ENCODE data around the gene SLC22A2.

The SLC22A2 gene

DNA sequence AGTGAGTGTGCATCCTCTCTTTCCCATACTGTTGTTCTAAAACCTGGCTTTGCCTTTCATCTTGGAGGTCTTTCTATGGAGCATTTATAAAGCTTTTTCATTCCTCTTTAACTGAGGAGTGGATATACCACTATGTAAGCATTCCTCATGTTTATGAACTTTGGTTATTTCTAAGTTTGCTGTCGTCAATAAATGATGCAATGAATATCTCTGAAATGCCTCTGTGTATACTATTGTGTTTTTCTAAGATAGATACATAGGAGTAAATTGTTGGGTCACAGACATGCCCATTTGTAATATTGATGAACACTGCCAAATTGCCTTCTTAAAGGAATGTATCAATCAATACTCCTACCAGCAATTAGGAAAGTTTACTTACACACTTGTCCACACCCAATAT, 53.9 kb downstream of the SLC22A2 start:
- no peak for DNase-seq

DNA sequence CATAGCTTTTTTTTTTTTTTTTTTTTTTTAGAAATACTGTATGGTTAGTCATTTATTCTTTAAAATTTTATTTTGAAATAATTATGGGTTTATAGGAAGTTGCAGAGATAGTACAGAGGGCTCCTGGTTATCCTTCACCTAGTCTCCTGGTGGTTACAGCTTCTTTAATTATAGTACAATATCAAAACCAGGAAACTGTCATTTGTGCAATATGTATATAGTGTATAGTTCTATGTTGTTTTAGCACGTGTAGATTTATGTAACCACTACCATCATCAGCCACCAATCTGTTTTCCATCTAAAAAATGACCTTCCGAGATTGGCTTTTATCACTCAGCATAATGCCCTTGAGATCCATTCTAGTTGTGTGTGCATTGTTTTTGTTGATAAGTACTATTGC, 54.7 kb downstream of the SLC22A2 start:
- no peak for DNase-seq

DNA sequence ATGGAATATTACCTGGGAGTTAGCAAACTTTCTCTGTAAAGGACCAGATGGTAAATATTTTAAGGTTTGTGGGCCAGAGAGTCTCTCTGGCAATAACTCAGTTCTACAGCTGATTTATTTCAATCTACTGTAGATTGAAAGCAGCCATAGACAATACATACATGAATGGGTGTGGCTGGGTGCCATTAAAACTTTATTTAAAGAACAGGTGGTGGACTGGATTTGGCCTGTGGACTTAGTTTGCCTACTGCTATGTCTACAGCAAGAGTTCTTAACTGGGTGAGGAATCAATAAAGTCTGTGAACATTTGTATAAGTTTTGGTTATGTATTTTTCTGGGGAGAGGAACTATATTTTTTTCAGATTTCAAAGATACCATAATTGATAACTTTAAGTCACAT, 55.1 kb downstream of the SLC22A2 start:
- DNase-seq, result no peak

DNA sequence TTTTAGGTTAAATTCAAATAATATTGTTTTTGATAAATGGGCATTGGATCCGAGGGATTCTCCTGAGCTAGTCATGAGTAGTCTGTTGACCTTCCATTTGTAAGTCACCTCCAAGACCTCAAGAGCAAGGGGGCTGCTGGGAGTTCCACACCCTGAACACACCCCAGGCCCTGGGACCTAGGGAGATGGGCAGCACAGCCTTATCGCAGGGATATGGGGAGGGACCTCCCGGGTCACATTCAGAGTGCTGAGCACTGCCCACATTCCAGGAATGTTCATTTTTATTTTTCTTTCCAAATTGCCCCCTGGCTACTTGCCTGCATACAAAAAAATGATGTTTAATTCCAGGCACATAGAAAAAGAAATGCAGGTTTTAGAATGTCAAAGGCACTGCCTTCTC, 55.5 kb downstream of the SLC22A2 start:
- no peak for DNase-seq

DNA sequence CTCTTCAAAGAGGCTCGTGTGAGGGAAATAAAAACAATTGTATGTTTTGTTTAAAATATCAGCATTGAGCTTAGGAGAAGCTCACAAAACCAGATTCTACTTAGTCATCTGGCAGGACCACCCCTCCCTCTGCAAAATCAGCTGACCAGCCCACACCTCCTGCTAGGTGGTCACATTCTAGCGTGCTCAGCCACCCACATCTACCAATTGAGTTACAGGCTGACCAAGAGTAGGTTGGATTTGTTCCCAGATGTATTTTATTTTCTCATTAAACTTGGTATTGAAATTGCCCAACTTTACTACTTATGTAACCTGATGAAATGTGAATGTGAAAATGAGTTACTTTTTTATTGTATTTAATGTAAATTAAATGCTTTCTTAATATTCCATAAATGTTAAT, 56.2 kb downstream of the SLC22A2 start:
- no peak for DNase-seq

DNA sequence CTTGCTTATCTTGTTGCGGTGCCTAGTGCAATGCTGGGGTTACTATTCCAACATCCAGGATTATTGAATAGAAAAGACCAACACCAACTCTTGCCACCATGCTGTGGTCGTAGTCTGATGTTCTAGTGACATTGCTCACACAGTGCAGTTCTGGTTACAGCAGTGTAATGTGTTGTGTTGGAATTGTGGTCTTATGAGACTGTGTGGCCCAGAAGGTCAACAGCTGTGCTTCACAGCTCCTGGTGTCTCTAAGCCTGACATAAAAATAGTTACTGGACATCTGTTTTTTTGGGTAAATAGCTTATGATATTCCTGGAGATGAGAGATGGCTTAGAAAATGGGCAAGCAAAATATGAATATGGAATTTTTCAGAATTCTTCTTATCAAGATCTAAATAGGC, 57.6 kb downstream of the SLC22A2 start:
- no peak for DNase-seq

DNA sequence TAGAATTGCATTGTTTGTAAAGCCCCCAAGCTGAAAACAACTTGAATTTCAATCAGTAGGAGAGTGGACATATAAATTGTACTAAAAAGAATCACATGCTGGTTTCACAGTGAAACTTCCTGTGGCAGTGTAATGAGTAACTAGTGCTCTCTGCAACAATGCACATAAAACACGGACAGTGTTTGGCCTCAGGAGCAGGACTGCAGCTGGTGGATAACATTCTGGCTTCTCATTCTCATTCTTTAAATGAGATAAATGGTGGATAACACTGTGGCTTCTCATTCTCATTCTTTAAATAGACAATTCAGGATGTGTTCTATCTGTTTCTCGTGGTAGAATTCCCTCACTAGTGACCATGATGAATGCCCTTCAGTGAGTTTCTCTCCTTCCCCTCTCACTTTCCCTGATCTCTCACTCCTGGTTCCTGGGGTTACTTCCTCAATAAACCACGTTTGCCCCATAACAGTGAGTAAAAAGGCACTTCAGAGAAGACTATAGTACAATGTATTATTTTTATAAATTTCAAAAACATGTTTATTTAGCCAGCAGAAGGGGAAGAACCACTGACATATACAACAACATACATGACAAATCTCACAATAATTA, 59.9 kb downstream of the SLC22A2 start:
- no peak for DNase-seq

DNA sequence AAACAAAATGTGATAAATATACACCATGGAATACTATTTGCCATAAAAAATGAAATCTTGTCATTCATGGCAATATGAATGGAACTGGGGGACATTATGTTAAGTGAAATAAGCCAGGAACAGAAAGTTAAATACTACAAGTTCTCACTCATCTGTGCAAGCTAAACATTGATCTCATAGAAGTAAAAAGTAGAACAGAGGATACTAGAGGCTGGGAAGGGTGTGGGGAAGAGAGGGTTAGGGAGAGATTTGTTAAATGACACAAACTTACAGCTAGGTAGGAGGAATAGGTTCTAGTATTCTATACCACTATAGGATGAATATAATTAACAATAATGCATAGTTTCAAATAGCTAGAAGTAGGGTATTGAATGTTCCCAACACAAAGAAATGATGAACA, 61.0 kb downstream of the SLC22A2 start:
- no peak for DNase-seq

DNA sequence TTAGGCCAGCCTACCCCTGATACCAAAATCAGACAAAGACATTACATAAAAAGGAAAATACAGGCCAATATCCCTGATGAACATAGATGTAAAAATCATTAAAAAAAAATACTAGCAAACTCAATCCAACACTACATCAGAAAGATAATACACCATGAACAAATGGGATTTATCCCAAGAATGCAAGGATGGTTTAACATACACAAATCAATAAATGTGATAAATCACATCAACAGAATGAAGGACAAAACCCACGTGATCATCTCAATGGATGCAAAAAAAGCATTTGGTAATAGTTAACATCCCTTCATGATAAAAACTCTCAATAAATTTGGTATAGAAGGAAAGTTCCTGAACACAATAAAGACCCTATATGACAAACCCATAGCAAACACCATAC, 63.8 kb downstream of the SLC22A2 start:
- no peak for DNase-seq

DNA sequence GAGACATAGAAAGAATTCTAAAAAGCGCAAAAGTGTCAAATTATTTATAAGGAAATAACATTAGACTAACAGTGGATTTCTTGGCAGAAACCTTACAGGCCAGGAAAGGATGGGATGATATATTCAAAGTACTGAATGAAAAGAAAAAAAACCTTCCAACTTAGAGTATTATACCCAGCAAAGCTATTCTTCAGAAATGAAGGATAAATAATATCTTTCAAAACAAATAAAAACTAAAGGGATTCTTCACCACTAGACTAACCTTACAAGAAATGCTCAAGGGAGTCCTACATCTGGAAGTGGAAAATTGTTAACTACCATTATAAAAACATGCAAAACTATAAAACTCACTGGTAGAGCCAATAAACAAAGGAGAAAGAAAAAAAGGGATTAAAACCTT, 65.8 kb downstream of the SLC22A2 start:
- DNase-seq, result no peak

DNA sequence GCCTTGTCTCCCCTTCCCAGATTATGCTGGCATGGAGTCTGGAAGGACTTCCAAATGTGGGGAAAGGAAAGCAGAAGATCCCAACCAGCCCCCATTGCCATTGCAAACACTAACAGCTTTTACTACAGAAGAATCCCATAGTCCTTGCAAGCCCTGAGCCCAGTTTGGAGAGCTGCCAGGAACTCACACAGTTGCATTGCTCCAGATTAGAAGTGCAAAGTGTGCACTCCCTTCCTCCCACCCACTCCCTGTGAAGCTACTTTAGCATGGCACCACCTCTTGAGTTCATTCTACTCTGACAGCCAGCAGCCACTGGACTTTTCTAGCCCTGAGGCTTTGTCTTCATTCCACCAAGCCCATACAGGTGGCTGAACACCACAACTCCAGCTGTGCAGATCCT, 67.6 kb downstream of the SLC22A2 start:
- DNase-seq, result no peak

DNA sequence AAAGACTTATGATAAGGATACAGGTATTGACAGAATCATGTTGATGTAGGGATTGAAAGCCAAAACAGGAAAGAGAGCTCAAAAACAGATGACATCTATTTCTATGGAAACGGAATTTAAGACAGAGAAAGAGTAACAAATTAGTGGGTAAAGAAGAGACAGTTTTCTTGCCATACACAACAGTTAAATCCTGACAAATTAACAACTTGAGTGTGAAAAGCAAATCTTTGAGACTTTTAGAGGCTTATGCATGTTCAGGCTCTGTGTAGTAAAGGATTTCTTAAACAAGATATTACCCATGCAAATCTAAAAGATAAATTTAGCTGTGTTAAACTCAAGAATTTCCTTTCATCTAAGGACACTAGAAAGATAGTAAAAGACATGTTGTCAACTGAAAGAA, 68.5 kb downstream of the SLC22A2 start:
- DNase-seq, result no peak

DNA sequence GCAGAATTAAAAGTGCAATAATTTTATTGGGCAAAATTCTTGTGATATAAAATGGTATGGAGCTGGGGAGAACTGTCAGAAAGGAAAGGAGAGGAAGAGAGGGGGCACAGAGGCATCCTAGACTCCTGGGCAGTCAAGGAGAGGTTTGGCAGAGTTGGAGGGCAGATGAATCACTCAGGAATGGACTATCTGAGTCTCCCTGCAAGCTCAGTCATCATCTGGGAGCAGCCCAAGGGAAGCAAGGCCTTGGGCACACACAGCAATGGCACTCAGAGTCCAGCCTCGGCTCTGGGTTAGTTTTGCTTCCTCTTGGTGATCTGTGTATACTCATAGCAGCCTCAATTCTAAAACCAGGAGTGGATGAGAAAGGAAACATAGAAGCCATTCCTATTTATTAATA, 69.8 kb downstream of the SLC22A2 start:
- no peak for DNase-seq

DNA sequence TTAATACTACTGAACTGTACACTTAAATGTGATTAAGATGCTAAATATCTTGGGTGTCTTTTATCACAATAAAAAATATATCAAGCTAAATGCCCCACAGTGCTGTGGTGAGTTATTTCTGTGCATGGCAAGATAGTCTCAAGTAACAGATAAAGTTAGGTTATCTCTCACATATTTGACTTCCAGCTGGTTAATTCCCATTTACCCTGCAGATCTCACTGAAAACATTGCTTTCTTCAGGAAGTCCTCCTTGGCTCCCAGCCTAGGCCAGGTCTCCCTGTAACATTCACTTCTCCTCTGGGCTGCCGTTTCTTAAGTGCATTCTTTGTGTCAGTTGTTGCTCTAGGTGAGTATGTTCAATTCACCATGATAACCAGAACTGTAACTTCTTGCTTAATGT, 77.9 kb downstream of the SLC22A2 start:
- DNase-seq, result no peak

DNA sequence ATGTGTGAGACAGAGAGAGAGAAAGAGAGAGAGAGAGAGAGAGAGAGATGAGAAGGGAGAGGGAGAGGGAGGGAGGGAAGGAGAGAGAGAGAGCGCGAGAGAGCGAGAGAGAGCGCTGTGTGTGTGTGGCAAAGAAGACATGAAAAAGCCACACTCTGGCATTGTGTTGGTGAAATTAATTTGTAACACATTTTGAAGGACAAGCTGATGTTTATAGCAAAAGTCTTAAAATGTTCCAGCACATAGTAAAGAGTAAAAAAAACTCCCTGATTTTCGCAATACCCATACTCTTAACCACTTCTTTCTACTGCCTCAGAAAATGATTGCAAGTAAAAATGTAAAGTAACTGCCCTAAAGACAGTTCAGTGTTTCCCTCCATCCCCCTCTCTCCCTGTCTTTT, 80.3 kb downstream of the SLC22A2 start:
- no peak for DNase-seq

DNA sequence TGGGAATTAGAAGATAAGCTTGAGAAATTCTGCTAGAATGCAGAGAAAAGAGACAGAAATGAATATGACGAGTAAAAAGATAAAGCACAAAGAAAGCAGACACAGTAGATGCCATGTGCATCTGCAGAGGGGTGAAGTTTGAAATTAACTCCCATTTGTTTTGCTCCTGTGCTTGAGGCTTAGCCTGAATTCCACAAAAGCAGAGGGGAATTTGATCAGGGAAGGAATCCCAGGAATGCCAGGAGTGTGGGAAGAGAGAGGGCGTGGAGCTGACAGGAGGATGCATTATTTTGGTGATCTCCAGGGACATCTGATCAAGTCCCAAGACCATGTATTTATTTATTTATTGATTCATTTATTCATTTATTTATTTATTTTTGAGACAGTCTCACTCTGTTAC, 81.4 kb downstream of the SLC22A2 start:
- DNase-seq, result no peak

DNA sequence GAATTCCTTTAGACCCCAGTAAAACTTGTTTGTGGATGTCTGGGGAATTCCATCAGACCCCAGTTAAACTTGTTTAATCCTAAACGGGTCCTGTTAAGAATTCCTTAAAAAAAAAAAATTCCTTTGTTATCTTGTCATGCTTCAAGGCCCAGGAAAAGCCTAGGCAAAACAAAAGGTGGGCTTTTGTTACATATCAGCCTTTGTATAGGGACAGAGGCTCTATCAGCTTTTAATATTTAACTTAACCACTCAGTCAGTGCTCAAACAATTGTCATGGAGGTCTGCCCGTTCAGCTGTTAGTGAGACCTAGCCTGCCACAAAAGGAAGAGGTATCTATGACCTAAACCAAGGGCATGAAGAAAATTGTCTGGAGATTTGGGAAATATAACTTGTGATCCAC, 83.9 kb downstream of the SLC22A2 start:
- no peak for DNase-seq

DNA sequence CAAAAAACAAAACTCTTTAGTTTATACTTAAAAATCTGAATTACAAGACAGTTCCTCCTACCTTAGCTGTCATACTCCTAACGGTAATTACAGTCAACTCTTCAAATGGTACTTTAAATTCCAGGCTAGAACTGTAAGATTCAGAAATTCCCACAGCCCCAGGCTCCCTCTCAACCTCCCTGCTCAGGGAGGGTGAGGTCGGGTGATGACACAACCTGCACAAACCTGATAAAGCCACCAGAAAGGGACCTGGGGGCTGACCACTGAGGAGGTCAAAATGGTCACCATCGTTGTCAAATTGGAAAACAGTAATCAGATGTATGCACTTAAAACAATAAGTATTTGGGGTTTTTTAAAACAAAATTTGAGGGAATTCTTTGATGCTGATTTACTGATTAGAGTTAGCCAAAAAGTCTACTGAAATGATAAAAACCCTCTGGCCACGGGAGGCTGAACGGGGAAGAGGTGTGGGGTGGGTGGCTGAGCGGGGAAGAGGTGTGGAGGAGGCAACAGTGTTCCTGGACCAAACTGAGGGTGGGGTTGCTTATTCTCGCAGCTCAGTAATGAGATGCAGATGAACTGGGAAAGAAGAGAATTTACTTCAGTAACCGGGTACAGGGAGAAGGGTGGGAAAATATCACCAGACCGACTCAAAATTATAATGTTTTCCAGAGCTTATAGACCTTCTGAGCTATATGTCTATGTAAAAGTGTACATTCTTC, 84.7 kb downstream of the SLC22A2 start:
- DNase-seq, result no peak

DNA sequence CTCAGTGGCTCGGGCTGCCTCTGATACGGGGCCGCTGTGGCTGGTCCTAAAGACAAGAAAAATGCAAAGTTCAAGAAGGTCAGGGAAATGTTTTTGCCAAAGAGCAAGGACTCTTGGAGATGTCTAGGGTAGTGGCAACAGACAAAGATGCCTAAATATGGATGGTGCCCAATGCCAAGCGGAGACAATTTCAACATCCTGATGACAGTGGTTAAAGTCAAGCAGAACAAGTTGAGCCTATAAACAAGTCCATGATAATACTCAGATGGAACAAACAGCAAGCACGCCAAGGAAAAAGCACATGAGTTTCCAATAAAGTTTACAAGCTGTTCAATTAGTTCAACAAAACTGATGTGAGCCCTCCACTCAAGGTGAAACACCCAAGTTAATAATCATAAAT, 85.9 kb downstream of the SLC22A2 start:
- no peak for DNase-seq

DNA sequence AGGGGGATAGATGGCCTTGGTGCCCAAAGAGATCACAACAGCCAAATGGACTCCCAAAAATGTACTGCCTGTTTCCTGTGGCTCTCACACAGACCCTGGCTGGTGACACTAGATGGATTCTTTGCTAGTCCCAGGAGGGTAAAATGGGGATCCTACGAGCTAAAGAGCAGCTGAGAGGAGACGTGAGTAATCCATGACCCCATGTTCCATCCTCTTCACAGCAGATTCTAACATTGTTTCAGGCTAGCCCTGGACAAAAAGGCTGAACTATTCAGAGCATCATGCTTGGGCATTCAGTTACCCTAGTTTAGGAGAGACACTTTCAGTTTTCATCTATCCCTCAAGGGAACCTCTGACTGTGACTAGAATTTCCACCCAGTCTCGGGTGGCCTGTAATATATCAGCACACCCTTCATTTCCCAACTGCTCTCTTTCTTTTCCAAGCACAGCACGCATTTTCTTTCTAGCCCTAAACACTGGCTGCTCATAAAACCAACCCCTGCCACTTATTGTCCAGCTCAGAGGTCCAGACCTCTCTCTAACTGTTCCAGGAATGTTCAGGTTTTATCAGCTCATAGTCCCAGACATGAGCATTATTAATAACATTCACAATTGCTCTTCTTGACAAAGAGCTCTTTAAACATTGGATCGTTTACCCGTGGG, 88.5 kb downstream of the SLC22A2 start:
- no peak for DNase-seq

DNA sequence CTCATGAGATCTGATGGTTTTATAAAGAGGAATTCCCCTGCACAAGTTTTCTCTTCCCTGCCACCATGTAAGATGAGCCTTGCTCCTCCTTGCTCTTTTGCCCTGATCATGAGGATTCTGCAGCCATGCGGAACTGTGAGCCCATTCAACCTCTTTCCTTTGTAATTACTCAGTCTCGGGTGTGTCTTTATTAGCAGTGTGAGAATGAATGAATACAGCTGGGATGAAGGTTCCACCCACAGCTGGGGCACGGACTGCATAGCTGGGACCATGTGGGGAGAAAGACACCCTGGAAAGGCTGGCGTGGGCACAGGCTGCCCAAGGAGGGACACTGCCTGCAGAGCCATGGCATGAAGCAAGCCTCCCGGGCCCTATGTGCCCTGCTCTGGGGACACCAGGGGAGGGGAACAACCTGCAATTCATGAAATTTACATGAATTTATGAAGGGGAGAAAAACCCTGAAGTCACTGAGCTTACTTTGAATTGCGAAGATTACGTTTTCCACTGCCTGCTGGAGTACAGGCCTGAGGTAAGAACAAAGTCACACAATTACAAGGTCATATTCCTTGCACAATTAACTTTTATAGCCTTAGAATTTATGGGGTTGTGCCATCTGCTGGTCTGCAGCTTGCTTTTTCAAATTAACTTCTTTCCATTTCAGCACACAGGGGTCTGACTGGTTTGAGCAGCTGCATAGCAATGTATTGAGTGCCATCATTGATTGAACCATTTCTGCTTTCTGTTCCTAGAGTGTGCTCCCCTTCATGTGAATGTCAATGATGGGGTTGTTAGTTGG, 90.8 kb downstream of the SLC22A2 start:
- no peak for DNase-seq
